Brain microvascular endothelial cell (primary cell): ENCODE results near the gene RALGPS1.
A peak's percentile ranks its signal among the peaks of the same experiment; 100 is the strongest.

Experiments used
- DNase-seq: peaks from one replicate; pipeline ENCODE4 v3.0.0-alpha.2; 2020
- H3K27ac ChIP-seq: fragments of 250-450 bp; sonication (Bioruptor Pico); 2 replicates; pipeline ENCODE4 v1.5.1; 2020; ENCODE audit warnings: mild to moderate bottlenecking, moderate library complexity
- H3K27me3 ChIP-seq: fragments of 250-450 bp; sonication (Bioruptor Pico); replicated peaks from 2 replicates; pipeline ENCODE4 v1.5.1; 2020; ENCODE audit warnings: mild to moderate bottlenecking
- H3K36me3 ChIP-seq: fragments of 250-450 bp; sonication (Bioruptor Pico); replicated peaks from 2 replicates; pipeline ENCODE4 v1.5.1; 2020; ENCODE audit warnings: mild to moderate bottlenecking
- H3K4me3 ChIP-seq: 2 replicates; pipeline ENCODE4 v1.5.1; 2011; ENCODE audit warnings: low read depth, mild to moderate bottlenecking, control low read depth, low read length, moderate library complexity
- in situ Hi-C: cut with HindIII; loops from 2 replicates; pipeline ENCODE4 v1.10.0; 2017; ENCODE audit warnings: low sequenced_read_pairs, low pct_ligation_motif_present
- TF ChIP-seq, protein P1 (sequence below): IDR thresholded peaks from 2 replicates; pipeline ENCODE4 v1.5.1; 2011; ENCODE audit warnings: low read depth, mild to moderate bottlenecking, moderate library complexity, low read length, control low read depth, inconsistent platforms; ENCODE audit errors: missing control alignments

Gene RALGPS1

DNA sequence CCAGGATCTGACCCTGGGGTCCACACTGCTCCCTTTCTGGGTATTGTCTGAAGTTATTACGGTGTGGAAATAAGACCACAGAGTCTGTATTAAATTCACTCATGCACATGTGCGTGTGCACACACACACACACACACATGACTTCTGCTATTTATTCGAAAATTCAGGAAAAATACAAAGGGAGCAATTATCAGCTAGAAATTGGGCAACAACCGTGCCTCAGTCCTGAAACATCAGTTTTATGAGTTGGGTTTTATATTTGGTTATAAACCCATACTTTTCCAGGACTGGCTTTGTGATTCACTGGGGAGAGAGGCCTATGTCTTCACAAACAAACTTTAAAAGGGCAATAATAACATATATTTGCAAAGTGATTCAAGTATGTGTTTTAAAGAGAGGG, 117.7 kb downstream of the RALGPS1 start:
- in situ Hi-C loops: no loop called here
- TF ChIP-seq, protein P1, sequence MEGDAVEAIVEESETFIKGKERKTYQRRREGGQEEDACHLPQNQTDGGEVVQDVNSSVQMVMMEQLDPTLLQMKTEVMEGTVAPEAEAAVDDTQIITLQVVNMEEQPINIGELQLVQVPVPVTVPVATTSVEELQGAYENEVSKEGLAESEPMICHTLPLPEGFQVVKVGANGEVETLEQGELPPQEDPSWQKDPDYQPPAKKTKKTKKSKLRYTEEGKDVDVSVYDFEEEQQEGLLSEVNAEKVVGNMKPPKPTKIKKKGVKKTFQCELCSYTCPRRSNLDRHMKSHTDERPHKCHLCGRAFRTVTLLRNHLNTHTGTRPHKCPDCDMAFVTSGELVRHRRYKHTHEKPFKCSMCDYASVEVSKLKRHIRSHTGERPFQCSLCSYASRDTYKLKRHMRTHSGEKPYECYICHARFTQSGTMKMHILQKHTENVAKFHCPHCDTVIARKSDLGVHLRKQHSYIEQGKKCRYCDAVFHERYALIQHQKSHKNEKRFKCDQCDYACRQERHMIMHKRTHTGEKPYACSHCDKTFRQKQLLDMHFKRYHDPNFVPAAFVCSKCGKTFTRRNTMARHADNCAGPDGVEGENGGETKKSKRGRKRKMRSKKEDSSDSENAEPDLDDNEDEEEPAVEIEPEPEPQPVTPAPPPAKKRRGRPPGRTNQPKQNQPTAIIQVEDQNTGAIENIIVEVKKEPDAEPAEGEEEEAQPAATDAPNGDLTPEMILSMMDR: no peak
- no peak overlapping the region for H3K27ac ChIP-seq
- H3K36me3 ChIP-seq: no peaks in the 10 kb centered on the region
- no peaks in the 10 kb centered on the region for H3K27me3 ChIP-seq
- H3K4me3 ChIP-seq: no peak overlapping the region
- DNase-seq: no peak

DNA sequence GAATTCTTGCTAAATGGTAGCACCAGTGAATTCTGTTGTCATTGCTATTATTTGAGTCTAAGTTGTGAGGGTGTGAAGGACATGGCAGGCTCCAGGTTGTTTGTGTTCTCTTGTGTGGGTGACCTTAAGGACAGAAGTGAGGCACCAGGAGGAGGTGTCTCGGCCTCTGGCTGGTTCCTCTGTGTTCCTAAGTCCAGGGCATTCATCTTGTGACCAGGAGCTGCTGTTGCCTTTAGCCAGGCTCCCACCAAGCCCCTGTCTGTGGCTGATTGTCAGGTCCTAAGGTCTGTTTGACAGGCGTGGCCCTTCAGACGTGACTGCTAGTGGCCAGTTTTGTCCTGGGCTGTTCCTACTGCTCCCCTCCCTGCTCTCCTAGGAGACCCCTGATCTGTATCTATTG, 118.5 kb downstream of the RALGPS1 start:
- H3K27me3 ChIP-seq: no peaks in the 10 kb centered on the region
- H3K4me3 ChIP-seq: no peak overlapping the region
- TF ChIP-seq, protein P1: no peak
- H3K27ac ChIP-seq: no peak overlapping the region
- no peak for DNase-seq
- H3K36me3 ChIP-seq: no peaks in the 10 kb centered on the region
- in situ Hi-C loops: no loop called here

DNA sequence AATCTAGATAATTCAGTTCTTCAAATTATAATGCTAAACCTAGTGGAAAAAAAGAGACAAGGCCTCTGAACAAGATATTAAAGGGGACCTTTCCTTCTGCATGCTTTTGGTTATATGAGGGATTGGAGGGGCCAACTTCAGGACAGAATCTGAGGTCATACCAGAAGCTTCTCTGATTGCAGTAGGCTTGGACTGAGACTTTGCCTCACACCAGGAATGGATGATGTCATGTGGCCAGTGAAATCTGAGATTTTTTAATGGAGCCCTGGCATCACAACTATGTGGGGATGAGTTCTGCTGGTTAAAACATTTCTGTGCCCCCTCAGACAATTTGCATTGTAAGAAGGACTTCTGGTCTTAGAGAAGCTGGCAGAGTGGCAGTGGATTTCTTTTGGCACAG, 119.2 kb downstream of the RALGPS1 start:
- DNase-seq: peak; percentile 24
- Histone ChIP-seq H3K27me3 (no peaks in the 10 kb centered on the region), H3K27ac (no peak overlapping the region), H3K36me3 (no peaks in the 10 kb centered on the region), H3K4me3 (no peak overlapping the region)
- TF ChIP-seq, protein P1: no peak
- in situ Hi-C loops: no loop called here

DNA sequence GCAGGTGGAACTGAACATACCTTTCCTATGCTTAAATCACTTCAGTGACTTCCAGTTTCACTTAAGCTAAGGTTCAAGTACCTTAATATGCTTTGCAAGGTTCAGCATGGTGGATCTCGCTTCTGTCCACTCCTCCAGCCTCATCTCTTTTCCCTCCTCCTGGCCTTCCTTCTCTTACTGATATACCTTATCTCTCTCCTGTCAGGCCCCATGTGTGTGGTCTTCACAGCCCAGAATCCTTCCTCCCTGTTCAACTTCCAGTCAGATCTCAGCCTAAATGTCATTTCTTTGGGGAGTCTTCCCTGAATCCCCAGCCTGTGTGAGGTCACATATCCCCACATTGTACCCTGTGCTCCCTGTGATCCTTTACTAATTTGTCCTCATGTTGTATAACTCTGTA, 120.1 kb downstream of the RALGPS1 start:
- H3K27ac ChIP-seq: no peak overlapping the region

DNA sequence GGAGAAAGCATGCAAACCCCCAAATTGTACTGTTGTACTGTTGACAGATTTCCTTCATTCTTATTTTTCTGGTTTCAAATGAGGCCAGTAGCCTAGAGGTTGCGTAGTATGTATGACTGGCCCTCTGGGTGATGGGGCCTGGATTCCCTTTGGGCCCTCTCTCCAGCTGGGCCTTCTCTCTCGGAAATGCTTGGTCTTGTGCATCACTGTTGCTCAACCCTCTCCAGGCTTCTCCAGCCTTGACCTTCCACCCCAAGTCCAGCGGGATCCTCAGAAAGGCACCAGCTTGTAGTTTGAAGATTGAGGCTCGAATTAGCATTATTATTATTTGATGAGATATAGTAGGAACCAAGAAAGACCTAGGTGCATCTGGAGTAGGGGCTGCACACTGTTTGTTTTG, 120.8 kb downstream of the RALGPS1 start:
- no peaks in the 10 kb centered on the region for H3K36me3 ChIP-seq
- no peak overlapping the region for H3K27ac ChIP-seq
- peak; percentile 3 for DNase-seq
- no peak overlapping the region for H3K4me3 ChIP-seq
- no peaks in the 10 kb centered on the region for H3K27me3 ChIP-seq
- in situ Hi-C loops: no loop called here
- TF ChIP-seq, protein P1: no peak

More for the DNA sequence above, 120.1 kb downstream of the RALGPS1 start:
- no peaks in the 10 kb centered on the region for H3K27me3 ChIP-seq
- TF ChIP-seq, protein P1: no peak
- no peaks in the 10 kb centered on the region for H3K36me3 ChIP-seq
- in situ Hi-C loops: no loop called here
- DNase-seq: no peak
- H3K4me3 ChIP-seq: no peak overlapping the region

DNA sequence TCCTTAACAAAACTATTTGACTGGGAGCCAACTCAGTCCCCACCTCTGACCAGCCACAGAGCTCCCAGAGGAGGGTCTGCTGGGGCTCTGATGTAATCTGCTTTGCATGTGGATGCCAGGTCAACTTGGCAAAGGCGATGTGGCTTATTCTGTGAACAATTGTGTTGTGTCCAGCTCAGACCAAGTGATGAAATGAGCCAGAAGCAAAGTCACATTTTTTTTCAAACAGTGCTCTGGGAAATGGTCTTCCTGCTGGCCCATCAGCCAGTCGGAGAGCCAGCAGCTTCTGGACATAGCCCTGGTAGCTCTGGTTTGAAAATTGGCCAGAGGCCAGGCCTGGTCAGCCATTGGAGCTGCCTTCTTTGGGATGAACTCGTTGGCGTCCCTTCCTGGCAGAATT, 121.4 kb downstream of the RALGPS1 start:
- TF ChIP-seq, protein P1: no peak
- in situ Hi-C loops: no loop called here
- no peak overlapping the region for H3K27ac ChIP-seq
- H3K27me3 ChIP-seq: no peaks in the 10 kb centered on the region
- no peak overlapping the region for H3K4me3 ChIP-seq
- DNase-seq: no peak
- no peaks in the 10 kb centered on the region for H3K36me3 ChIP-seq
